GM18507 (cell line): ENCODE results near the gene OTUD7B.
"Not testable (repeated sequence)": the region's sequence is repeated elsewhere in the genome, so short reads cannot be mapped to it uniquely, and the experiment has no call there.

Source experiments
- DNase-seq: peaks from one replicate; pipeline ENCODE4 v3.0.0; 2011; ENCODE audit warnings: low read depth; ENCODE audit not compliant: insufficient read length; ENCODE audit errors: extremely low spot score
- FAIRE-seq: peaks from 2 replicates; lab custom pipeline; 2011; peaks lifted over from hg19 to GRCh38; lab: Jason Lieb, UNC

Gene OTUD7B

DNA sequence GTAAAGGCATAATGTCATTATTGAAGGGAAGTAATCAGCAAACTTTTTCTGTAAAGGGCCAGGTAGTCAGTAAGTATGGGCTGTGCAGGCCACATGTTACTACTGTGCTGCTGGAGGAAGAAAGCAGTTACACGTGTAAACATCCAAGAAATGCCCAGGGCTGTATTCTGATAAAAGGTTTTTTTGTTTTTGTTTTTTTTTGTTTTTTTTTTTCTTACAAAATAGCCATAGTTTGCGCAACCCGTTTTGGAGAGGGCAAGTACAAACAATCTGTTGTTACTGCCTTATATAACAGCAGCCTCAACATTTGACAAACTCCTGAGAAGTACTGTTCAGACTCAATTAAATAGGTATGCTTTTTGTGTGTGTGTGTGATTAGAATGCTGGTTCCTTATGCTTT, 47.2 kb downstream of the OTUD7B start:
- FAIRE-seq = no peak
- DNase-seq = no peak

- no peak for DNase-seq
- no peak for FAIRE-seq
Observed at GRCh38 chr1:149962736-149963135, 47.8 kb downstream of the OTUD7B start.

- peak; percentile 79 for FAIRE-seq
Observed at GRCh38 chr1:149962039-149962647, 48.4 kb downstream of the OTUD7B start.

DNA sequence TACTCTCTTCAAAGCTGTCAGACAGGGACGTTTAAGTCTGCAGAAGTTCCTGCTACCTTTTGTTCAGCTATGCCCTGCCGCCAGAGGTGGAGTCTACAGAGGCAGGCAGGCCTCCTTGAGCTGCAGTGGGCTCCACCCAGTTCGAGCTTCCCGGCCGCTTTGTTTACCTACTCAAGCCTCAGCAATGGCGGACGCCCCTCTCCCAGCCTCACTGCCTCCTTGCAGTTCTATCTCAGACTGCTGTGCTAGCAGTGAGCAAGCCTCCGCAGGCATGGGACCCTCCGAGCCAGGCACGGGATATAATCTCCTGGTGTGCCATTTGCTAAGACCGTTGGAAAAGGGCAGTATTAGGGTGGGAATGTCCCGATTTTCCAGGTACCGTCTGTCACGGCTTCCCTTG, 53.0 kb downstream of the OTUD7B start:
- not testable (repeated sequence) for DNase-seq, FAIRE-seq

More at GRCh38 chr1:149962039-149962647, 48.4 kb downstream of the OTUD7B start:
- DNase-seq = no peak

GRCh38 chr1:149949911-149950310, 60.6 kb downstream of the OTUD7B start:
- no peak for FAIRE-seq
- no peak for DNase-seq

- DNase-seq = no peak
- no peak for FAIRE-seq
Observed at GRCh38 chr1:149945206-149945605, 65.3 kb downstream of the OTUD7B start.

- DNase-seq (no peak), FAIRE-seq (no peak)
Observed at GRCh38 chr1:149942885-149943284, 67.6 kb downstream of the OTUD7B start.

- DNase-seq = no peak
- no peak for FAIRE-seq
Observed at GRCh38 chr1:149942207-149942606, 68.3 kb downstream of the OTUD7B start.

- DNase-seq = no peak
- FAIRE-seq = no peak
Observed at GRCh38 chr1:149940427-149940826, 70.1 kb downstream of the OTUD7B start.

DNA sequence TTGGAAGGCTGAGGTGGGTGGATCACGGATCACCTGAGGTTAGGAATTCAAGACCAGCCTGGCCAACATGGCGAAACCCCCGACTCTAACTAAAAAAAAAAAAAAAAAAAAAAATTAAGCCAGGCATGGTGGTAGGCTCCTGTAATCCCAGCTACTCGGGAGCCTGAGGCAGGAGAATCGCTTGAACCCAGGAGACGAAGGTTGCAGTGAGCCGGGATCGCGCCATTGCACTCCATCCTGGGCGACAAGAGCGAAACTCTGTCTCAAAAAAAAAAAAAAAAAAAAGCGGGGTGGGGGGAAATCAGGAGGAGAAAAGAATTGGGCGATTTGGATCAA, 71.9 kb downstream of the OTUD7B start:
- FAIRE-seq, DNase-seq: not testable (repeated sequence)

- DNase-seq = no peak
- FAIRE-seq = no peak
Observed at GRCh38 chr1:149937759-149938158, 72.8 kb downstream of the OTUD7B start.

DNA sequence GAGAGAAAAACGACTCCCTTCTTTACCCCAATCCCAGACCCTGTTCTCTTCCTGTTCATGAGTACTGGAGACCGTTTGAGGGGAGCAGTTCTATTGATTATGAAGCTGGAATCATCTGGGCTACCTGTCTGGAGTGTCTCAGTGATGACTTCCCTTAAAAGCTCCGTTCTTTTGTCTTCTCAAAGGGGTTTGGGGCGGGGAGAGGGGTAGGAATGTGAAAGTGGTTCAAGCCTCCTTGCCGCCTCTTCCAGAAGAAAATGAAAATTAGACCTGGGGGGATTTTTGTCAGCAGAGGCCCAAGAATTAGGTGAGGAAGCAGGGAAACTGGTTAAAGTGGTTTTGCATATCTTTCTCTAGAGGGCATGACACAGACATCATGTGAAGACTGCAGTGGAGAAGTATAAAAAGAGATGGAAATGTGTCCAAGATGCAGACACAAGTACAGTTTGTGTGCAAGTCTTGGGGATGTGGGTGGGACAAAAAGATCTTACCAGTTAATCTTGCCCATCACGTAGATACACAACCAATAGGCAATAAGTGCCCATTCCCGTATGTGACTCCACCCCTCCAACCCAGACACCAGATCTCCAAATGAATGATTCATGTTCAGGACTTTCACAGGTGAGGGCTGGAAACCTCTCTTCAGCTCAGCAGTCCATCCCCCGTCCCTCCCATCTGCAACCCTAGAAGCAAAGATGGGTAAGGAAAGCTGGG, 73.4 kb downstream of the OTUD7B start:
- no peak for DNase-seq
- FAIRE-seq = no peak

- DNase-seq = no peak
- peak; percentile 60 for FAIRE-seq
Observed at GRCh38 chr1:149936170-149936991, 74.1 kb downstream of the OTUD7B start, which contains the start of gene MTMR11. Gene MTMR11 (minus strand): TSS chr1:149936879. CDS start chr1:149936647, 232 bp downstream.

GRCh38 chr1:149934356-149934755, 76.2 kb downstream of the OTUD7B start:
- DNase-seq = no peak
- no peak for FAIRE-seq

DNA sequence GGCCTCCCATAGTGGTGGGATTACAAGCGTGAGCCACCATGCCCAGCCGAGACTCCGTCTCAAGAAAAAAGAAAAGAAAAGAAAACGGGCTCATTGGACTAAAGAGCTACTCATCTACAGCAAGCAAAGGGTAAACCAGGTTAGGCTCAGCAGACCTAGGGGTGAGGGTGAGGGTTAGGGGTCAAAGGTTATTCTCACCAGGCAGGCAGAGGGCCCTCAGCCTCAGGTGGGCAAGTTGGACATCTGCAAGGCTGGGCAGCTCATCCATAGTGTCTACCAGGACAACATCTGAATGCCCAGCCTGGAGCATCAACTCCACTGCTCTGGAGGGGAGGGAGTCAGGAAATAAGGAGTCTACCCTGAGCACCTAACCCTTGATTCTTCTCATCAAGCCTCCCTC, 77.3 kb downstream of the OTUD7B start:
- DNase-seq (no peak), FAIRE-seq (no peak)

DNA sequence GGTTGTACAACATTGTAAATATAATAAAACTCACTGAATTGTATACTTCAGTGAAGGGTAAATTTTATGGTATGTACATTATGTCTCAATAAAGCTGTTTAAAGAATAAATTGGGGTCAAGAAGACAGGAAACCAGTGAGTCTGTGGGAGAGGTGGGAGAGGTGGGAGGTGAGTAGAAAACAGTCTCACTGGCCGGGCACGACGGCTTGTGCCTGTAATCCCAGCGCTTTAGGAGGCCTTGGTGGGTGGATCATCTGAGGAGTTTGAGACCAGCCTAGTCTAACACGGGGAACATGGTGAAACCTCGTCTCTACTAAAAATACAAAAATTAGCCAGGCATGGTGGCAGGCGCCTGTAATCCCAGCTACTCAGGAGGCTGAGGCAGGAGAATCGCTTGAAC, 78.1 kb downstream of the OTUD7B start:
- DNase-seq (no peak), FAIRE-seq (no peak)

DNA sequence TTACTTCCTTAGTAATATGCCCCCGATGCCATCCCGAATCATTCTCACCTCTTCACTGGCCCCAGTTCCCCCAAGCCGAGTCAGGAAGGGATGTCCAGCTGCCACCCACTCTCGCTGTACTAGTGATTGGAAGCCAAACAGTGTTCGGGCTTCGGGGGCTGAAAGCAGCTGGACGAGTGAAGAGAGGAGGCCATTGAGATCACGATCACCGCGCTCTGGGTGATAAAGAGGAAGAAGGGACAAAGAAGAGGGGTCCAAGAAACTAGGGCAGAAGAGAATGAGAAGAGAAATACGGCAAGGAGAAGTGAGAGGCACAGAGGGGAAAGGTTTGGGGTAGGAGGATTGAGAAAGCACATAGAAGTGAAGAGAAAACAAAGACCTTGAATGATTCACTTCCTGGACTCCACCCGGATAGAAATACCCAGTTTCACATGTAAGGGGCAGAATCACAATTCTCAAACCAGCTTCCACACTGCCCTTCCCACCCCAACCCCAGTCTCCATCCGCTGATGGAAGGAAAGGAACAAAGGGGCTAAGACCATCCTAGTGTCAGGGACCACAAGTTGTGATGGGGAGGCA, 79.2 kb downstream of the OTUD7B start:
- DNase-seq = no peak
- FAIRE-seq = no peak

DNA sequence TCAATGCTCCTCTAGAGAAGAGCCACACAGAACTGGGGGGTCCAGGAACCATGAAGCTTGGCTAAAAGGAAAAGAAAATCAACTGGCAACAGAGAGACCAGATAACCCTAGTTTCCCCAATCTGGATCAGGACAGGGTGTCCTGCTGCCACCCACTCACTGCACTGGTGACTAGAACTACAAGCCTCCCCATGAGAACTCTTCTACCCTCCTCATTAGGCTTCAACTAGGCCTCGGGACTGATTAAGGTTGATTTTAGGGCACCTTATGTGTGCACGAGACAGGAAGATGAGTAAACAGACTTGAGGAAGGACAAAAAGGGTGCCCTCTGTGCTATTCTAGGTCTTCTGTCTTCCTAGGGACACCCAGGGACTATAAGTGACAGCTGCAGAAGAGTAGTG, 80.7 kb downstream of the OTUD7B start:
- DNase-seq = no peak
- FAIRE-seq = no peak

- DNase-seq (no peak), FAIRE-seq (no peak)
Observed at GRCh38 chr1:149928401-149928724, 82.2 kb downstream of the OTUD7B start.
